Adrenal gland (tissue), 5 donors: ENCODE results near the gene ZC2HC1C.

Experiments used
- POLR2A ChIP-seq, 2 donors: fragments of 450-650 bp; IDR thresholded peaks; one replicate each; pipeline ENCODE4 v1.6.1; 2017; ENCODE audit warnings: antibody characterized with exemption in 2 of 2, mild to moderate bottlenecking in 2 of 2, moderate library complexity in 1 of 2
- TF ChIP-seq, protein P1 (sequence below), 6 experiments: fragments of 450-650 bp in 4 of 6; fragments of 200-600 bp in 2 of 6; sonication (generic) in 1 of 6; IDR thresholded peaks; 1 replicate in 5 of 6; 2 replicates in 1 of 6; pipeline versions ENCODE4 v1.5.1 to v1.8.0; 2016 to 2021; ENCODE audit warnings: antibody characterized with exemption in 6 of 6, mild to moderate bottlenecking in 2 of 6, moderate library complexity in 1 of 6
- donor health status: DM: no; HTN: no; CAD: no.

DNA sequence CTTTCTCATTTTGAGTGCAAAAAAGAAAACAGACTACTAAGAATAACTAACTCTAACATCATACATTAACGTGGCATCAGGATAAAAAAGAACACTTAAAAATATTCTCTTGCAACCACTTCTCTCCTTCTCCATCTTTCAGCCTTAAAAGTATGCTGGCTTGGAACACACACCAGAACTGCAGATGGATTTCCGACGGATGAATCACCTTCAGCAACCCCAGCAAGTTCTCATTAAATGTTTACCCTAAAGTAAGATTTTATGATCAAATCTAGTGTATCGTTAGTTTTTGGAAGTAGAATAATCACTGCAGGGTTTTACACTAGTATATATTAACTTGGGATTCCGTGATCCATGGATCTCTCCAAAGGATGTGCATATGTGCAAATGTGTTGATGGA, 56.2 kb downstream of the ZC2HC1C start:
- TF ChIP-seq, protein P1, sequence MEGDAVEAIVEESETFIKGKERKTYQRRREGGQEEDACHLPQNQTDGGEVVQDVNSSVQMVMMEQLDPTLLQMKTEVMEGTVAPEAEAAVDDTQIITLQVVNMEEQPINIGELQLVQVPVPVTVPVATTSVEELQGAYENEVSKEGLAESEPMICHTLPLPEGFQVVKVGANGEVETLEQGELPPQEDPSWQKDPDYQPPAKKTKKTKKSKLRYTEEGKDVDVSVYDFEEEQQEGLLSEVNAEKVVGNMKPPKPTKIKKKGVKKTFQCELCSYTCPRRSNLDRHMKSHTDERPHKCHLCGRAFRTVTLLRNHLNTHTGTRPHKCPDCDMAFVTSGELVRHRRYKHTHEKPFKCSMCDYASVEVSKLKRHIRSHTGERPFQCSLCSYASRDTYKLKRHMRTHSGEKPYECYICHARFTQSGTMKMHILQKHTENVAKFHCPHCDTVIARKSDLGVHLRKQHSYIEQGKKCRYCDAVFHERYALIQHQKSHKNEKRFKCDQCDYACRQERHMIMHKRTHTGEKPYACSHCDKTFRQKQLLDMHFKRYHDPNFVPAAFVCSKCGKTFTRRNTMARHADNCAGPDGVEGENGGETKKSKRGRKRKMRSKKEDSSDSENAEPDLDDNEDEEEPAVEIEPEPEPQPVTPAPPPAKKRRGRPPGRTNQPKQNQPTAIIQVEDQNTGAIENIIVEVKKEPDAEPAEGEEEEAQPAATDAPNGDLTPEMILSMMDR (IDR thresholded peaks at IDR 0.05): no peak
- TF ChIP-seq POLR2A (IDR thresholded peaks at IDR 0.05): no peak
